Mesothelial cell of epicardium (in vitro differentiated cells): ENCODE data around the gene CHST11. TPM values are rescaled to one million over a fixed set of nuclear protein-coding genes. Genes with fewer than 3 reads are reported as not detected.

Source experiments
- DNase-seq, 2 experiments: peaks; one replicate each; pipeline ENCODE4 v3.0.0; 2021; ENCODE audit warnings: low spot score in 2 of 2; ENCODE audit not compliant: unreplicated experiment in 2 of 2
- H3K27ac Mint-ChIP-seq: 2 replicates; pipeline ENCODE4 v1.8.0; 2021; ENCODE audit warnings: mixed read lengths
- H3K27me3 Mint-ChIP-seq: 2 replicates; pipeline ENCODE4 v1.8.0; 2021; ENCODE audit warnings: low read depth, mixed read lengths
- H3K36me3 Mint-ChIP-seq: 2 replicates; pipeline ENCODE4 v1.8.0; 2021; ENCODE audit warnings: mixed read lengths
- H3K4me1 Mint-ChIP-seq: 2 replicates; pipeline ENCODE4 v1.8.0; 2021; ENCODE audit warnings: mixed read lengths
- H3K4me3 Mint-ChIP-seq: 2 replicates; pipeline ENCODE4 v1.8.0; 2021; ENCODE audit warnings: mild to moderate bottlenecking, moderate library complexity, mixed read lengths
- H3K9me3 Mint-ChIP-seq: 2 replicates; pipeline ENCODE4 v1.8.0; 2021; ENCODE audit warnings: mixed read lengths
- CTCF ChIP-seq: fragments of 200-600 bp; sonication (generic); IDR thresholded peaks from one replicate; pipeline ENCODE4 v1.5.0; 2021; ENCODE audit warnings: antibody characterized with exemption; ENCODE audit not compliant: unreplicated experiment
- total RNA-seq: library from RNA; stranded (reverse); gene quantifications from 3 replicates; pipeline ENCODE4 v1.2.1, GENCODE V29; 2021

CHST11 gene
- total RNA-seq, 1 donor from 2014 or later: 15.0 TPM

DNA sequence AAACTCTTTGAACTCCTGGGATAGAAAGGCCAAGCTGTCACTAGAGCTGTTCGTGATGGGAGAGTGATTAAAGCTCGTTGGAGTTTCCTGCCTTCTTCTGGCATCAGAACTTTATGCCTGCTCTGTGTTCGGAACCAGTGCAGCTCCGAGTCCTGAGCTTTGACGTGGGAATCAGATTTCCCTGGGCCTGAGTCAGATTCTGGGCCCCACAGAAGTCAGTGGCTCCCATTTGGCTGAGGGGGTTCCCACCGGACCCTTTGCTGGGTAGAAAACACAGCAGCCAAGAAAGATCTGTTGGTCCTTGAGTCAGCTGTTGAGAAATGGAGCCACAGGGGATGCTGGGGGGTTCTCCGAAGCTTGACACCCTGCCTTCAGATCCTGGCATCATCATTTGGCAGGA lies 238.0 kb downstream of the CHST11 start:
- DNase-seq: no peak
- Mint-ChIP-seq H3K4me3 (no peak overlapping the region), H3K4me1 (peaks cover 2% of the 10 kb centered on the region), H3K27me3 (peaks cover 16% of the 10 kb centered on the region), H3K36me3 (peaks cover 4% of the 10 kb centered on the region), H3K9me3 (peaks cover 5% of the 10 kb centered on the region), H3K27ac (no peak overlapping the region)
- TF ChIP-seq CTCF: no peak

DNA sequence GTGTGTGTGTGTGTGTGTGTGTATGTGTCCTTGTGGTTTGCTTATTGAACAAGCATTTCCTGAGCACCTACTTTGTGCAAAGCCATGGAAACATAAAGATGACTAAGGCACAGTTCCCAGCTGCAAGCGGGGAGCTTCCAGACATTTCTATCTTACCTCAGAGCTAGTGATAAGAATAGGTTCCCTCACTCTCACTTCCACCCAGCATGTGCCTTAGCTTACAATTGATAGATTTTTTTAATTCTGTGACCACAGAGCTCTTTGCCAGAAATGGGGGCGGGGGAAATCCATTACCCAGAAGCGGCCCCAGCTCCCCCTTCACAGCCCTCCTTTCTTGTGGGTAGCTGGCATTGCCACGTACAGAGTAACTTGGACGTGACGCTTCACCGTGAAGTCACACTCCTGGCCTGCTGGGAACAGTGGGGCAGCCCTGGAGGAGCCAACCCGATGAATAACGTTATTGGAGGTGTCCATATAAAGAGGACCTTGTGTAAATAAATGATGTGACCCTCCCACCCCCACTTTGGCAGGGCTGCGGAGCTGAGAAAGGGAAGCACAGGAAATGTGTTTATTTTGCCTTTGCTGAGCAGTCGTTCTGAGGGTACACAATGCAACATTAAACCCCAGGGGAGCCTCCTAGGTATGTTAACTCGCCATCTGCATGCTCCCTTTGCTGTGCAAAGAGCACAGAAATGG lies 238.9 kb downstream of the CHST11 start:
- H3K36me3 Mint-ChIP-seq: peaks cover 4% of the 10 kb centered on the region
- TF ChIP-seq CTCF: no peak
- peaks cover 5% of the 10 kb centered on the region for H3K9me3 Mint-ChIP-seq
- DNase-seq: no peak
- no peak overlapping the region for H3K27ac Mint-ChIP-seq
- no peaks in the 10 kb centered on the region for H3K4me1 Mint-ChIP-seq
- H3K27me3 Mint-ChIP-seq: peaks cover 8% of the 10 kb centered on the region
- no peak overlapping the region for H3K4me3 Mint-ChIP-seq

- Mint-ChIP-seq H3K4me1 (no peaks in the 10 kb centered on the region), H3K27ac (no peak overlapping the region)
- no peak for TF ChIP-seq CTCF
Observed at GRCh38 chr12:104697186-104697585, 240.4 kb downstream of the CHST11 start.

DNA sequence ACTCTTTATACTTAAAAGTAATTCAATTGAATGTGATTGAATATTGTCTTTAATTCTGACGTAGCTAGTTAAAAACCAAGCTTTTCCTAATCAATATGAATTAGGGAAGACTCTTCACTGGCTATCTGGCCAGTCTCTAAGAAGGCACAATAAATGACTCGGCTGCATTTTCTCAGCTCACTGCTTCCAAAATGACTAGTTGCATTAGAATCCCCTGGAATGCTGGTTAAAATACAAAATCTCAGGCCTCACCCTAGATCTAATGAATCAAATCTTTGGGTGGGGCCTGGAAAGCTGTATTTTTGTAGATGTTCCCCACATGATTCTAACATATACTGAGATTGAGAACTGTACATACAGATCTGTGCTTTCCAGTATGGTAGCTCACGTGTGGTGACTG lies 242.1 kb downstream of the CHST11 start:
- Mint-ChIP-seq H3K27me3 (peaks cover 5% of the 10 kb centered on the region), H3K9me3 (no peaks in the 10 kb centered on the region), H3K36me3 (no peaks in the 10 kb centered on the region), H3K4me3 (no peak overlapping the region), H3K27ac (no peak overlapping the region), H3K4me1 (no peaks in the 10 kb centered on the region)
- no peak for TF ChIP-seq CTCF
- no peak for DNase-seq

More at GRCh38 chr12:104697186-104697585, 240.4 kb downstream of the CHST11 start:
- no peak for DNase-seq
- Mint-ChIP-seq H3K9me3 (peaks cover 5% of the 10 kb centered on the region), H3K27me3 (peaks cover 3% of the 10 kb centered on the region), H3K36me3 (peaks cover 4% of the 10 kb centered on the region), H3K4me3 (no peak overlapping the region)

DNA sequence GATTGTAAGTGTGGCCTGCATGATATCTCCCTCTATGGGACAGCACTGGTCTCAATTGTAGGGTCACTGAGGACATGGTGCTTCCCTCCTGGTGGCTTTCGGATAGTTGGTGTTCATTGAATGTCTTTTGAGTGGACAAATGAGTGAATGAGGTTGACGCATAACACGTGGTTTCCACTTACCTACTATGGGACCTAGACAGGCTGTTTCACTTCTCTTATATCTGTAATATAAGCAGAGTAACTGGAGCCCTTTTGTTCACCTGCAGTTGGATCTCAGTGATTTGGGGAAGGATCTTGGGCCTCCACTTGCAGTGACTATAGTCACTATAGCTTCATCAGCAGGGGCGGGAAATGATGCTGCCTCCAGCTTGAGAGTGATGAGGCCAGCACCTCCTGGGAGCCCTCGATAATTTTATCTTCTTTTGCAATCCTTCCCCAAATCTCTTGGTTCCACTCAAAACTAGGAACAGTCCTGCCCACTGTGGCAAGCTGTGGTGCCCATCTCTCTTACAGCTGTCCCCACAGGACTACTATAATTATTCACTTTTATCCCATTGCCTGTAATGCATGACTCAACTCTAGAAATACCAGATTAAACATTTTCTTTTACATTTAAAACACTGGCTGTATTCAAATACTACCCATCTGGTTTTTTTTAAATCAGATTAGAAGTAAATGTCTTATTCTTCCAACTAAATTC lies 242.9 kb downstream of the CHST11 start:
- H3K27me3 Mint-ChIP-seq: peaks cover 5% of the 10 kb centered on the region
- no peak for DNase-seq
- H3K4me3 Mint-ChIP-seq: no peak overlapping the region
- H3K27ac Mint-ChIP-seq: no peak overlapping the region
- no peak for TF ChIP-seq CTCF
- H3K4me1 Mint-ChIP-seq: no peaks in the 10 kb centered on the region
- H3K9me3 Mint-ChIP-seq: no peaks in the 10 kb centered on the region
- H3K36me3 Mint-ChIP-seq: no peaks in the 10 kb centered on the region
